IMR-90 (cell line): ENCODE results near the gene NKX2-3.

Experiments
- CEBPB ChIP-seq: IDR thresholded peaks from 2 replicates; pipeline ENCODE4 v1.6.1; 2012; ENCODE audit warnings: low read depth, low read length, improper control_type of control experiment
- CTCF ChIP-seq: conservative IDR thresholded peaks from 2 replicates; pipeline ENCODE4 v1.5.1; 2012; ENCODE audit warnings: mild to moderate bottlenecking, low read depth, low read length, improper control_type of control experiment
- MAFK ChIP-seq: IDR thresholded peaks from 2 replicates; pipeline ENCODE4 v1.6.1; 2012; ENCODE audit warnings: low read depth, low read length, improper control_type of control experiment
- MXI1 ChIP-seq: IDR thresholded peaks from 2 replicates; pipeline ENCODE4 v1.6.1; 2012; ENCODE audit warnings: low read depth, mild to moderate bottlenecking, low read length, moderate library complexity, borderline replicate concordance
- POLR2A ChIP-seq: IDR thresholded peaks from 2 replicates; pipeline ENCODE4 v1.6.1; 2012; ENCODE audit warnings: mild to moderate bottlenecking, low read depth, low read length
- RAD21 ChIP-seq: IDR thresholded peaks from 2 replicates; pipeline ENCODE4 v1.6.1; 2012; ENCODE audit warnings: low read length, improper control_type of control experiment
- RCOR1 ChIP-seq: IDR thresholded peaks from 2 replicates; pipeline ENCODE4 v1.6.1; 2012; ENCODE audit warnings: mild to moderate bottlenecking, low read length, improper control_type of control experiment; ENCODE audit not compliant: insufficient replicate concordance
- RFX5 ChIP-seq: IDR thresholded peaks from 2 replicates; pipeline ENCODE4 v1.8.0; 2012; ENCODE audit warnings: low read depth, mild to moderate bottlenecking, low read length, moderate library complexity
- SMC3 ChIP-seq: fragments of 150-350 bp; IDR thresholded peaks from 2 replicates; pipeline ENCODE4 v1.6.1; 2016; ENCODE audit warnings: low read depth, mild to moderate bottlenecking, antibody characterized with exemption, low read length, moderate library complexity
- USF2 ChIP-seq: fragments of 150-350 bp; IDR thresholded peaks from 2 replicates; pipeline ENCODE4 v1.6.1; 2017; ENCODE audit warnings: mild to moderate bottlenecking, antibody characterized with exemption, low read length, low read depth

DNA sequence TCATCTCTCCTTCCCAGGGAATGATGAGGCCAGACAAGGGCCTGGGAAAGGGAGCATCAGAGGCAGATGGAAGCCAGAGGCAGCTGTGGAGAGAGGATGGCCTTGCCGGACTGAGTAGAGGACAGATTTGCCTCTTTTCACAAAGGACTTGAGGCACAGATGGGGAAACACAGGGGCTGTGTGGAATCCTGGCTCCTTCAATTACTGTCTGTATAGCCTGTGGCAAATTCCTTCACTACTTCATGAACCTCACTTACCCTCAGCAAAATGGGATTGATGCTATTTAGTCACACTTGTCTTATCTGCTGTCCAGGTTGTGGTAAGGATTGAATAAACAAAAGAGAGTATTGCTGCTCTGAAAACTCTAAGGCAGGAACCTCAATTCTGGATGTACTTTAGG, 47.2 kb downstream of the NKX2-3 start:
- no peak for TF ChIP-seq CTCF
- TF ChIP-seq POLR2A: no peak
- TF ChIP-seq RFX5: no peak
- TF ChIP-seq USF2: no peak
- TF ChIP-seq CEBPB: no peak
- no peak for TF ChIP-seq RAD21
- no peak for TF ChIP-seq MXI1
- TF ChIP-seq MAFK: no peak
- TF ChIP-seq SMC3: no peak
- no peak for TF ChIP-seq RCOR1
